NCI-H345 treated with DMSO at 0.1 percent for 48 hours (cell line): ENCODE results near the gene GMPR2.
A peak's percentile ranks its signal among the peaks of the same experiment; 100 is the strongest.
"Not testable (repeated sequence)": the region's sequence is repeated elsewhere in the genome, so short reads cannot be mapped to it uniquely, and the experiment has no call there.

ENCODE experiments used
- DNase-seq: peaks from one replicate; lab custom pipeline; 2025; ENCODE audit not compliant: unreplicated experiment; lab: John Stamatoyannopoulos, UW

GMPR2 gene

GRCh38 chr14:24226473-24226872 is 6.3 kb upstream of the GMPR2 start:
- DNase-seq, result no peak

- DNase-seq, result no peak
Observed at GRCh38 chr14:24228902-24229301, 3.8 kb upstream of the GMPR2 start.

- DNase-seq, result no peak
Observed at GRCh38 chr14:24231263-24232120, 1.2 kb upstream of the GMPR2 start.

GRCh38 chr14:24232121-24232644 is 546 bp upstream of the GMPR2 start, which contains the start of gene NEDD8:
NEDD8 (minus strand) TSS chr14:24232367; CDS start chr14:24232267, 100 bp downstream.
- DNase-seq, result peak; percentile 93

GRCh38 chr14:24233538-24233866 is 773 bp downstream of the GMPR2 start:
- no peak for DNase-seq

- DNase-seq, result no peak
Observed at GRCh38 chr14:24234095-24235005, 1.6 kb downstream of the GMPR2 start.

GRCh38 chr14:24235804-24236688 is 3.3 kb downstream of the GMPR2 start:
- no peak for DNase-seq

- DNase-seq, result no peak
Observed at GRCh38 chr14:24236689-24237462, 4.1 kb downstream of the GMPR2 start.

- no peak for DNase-seq
Observed at GRCh38 chr14:24237463-24237955, 4.8 kb downstream of the GMPR2 start.

- DNase-seq, result no peak
Observed at GRCh38 chr14:24238123-24238522, 5.4 kb downstream of the GMPR2 start.

GRCh38 chr14:24238527-24239037 is 5.9 kb downstream of the GMPR2 start:
- no peak for DNase-seq

- no peak for DNase-seq
Observed at GRCh38 chr14:24240110-24240918, 7.6 kb downstream of the GMPR2 start.

GRCh38 chr14:24241829-24242443 is 9.2 kb downstream of the GMPR2 start:
- DNase-seq, result peak; percentile 97

GRCh38 chr14:24243336-24243836 is 10.7 kb downstream of the GMPR2 start:
- no peak for DNase-seq

- not testable (repeated sequence) for DNase-seq
Observed at GRCh38 chr14:24245350-24245749, 12.6 kb downstream of the GMPR2 start.

- no peak for DNase-seq
Observed at GRCh38 chr14:24246765-24247212, 14.1 kb downstream of the GMPR2 start.

GRCh38 chr14:24247422-24247821 is 14.7 kb downstream of the GMPR2 start:
- no peak for DNase-seq
